Osteocyte (in vitro differentiated cells): Measurements from ENCODE around the gene PLXDC2. TPM values are rescaled to one million over a fixed set of nuclear protein-coding genes. Genes with fewer than 3 reads are reported as not detected.

Source experiments
- DNase-seq: peaks from one replicate; pipeline ENCODE4 v3.0.0; 2021; ENCODE audit warnings: mixed read lengths; ENCODE audit not compliant: unreplicated experiment; ENCODE audit errors: extremely low spot score
- H3K27ac Mint-ChIP-seq: one replicate; pipeline ENCODE4 v1.8.0; 2021; ENCODE audit warnings: mild to moderate bottlenecking, mixed read lengths; ENCODE audit not compliant: unreplicated experiment
- H3K27me3 Mint-ChIP-seq: one replicate; pipeline ENCODE4 v1.8.0; 2021; ENCODE audit warnings: mixed read lengths; ENCODE audit not compliant: unreplicated experiment
- H3K36me3 Mint-ChIP-seq: one replicate; pipeline ENCODE4 v1.8.0; 2021; ENCODE audit warnings: mixed read lengths; ENCODE audit not compliant: unreplicated experiment
- H3K4me1 Mint-ChIP-seq: one replicate; pipeline ENCODE4 v1.8.0; 2021; ENCODE audit warnings: mixed read lengths; ENCODE audit not compliant: unreplicated experiment
- H3K4me3 Mint-ChIP-seq: one replicate; pipeline ENCODE4 v1.8.0; 2021; ENCODE audit warnings: mild to moderate bottlenecking, moderate library complexity, mixed read lengths; ENCODE audit not compliant: unreplicated experiment
- H3K9me3 Mint-ChIP-seq: one replicate; pipeline ENCODE4 v1.8.0; 2021; ENCODE audit warnings: mixed read lengths; ENCODE audit not compliant: unreplicated experiment
- CTCF ChIP-seq: fragments of 200-600 bp; sonication (generic); IDR thresholded peaks from 2 replicates; pipeline ENCODE4 v1.5.0; 2021; ENCODE audit warnings: antibody characterized with exemption, mild to moderate bottlenecking, moderate library complexity
- total RNA-seq: library from RNA; stranded (reverse); gene quantifications from 2 replicates; pipeline ENCODE4 v1.2.1, GENCODE V29; 2021

Gene PLXDC2
- total RNA-seq, 1 donor from 2014 or later = 33.2 TPM

- H3K27me3 Mint-ChIP-seq = no peaks in the 10 kb centered on the region
- TF ChIP-seq CTCF = no peak
- no peaks in the 10 kb centered on the region for H3K4me1 Mint-ChIP-seq
- H3K27ac Mint-ChIP-seq = no peak overlapping the region
- H3K4me3 Mint-ChIP-seq = no peak overlapping the region
- DNase-seq = no peak
- peaks cover 3% of the 10 kb centered on the region for H3K9me3 Mint-ChIP-seq
- H3K36me3 Mint-ChIP-seq = no peaks in the 10 kb centered on the region
Observed at GRCh38 chr10:20105931-20106330, 289.7 kb downstream of the PLXDC2 start.

GRCh38 chr10:20108021-20108420 lies 291.8 kb downstream of the PLXDC2 start:
- Mint-ChIP-seq H3K27me3 (no peaks in the 10 kb centered on the region), H3K4me1 (no peaks in the 10 kb centered on the region), H3K36me3 (peaks cover 2% of the 10 kb centered on the region), H3K9me3 (peaks cover 3% of the 10 kb centered on the region), H3K4me3 (no peak overlapping the region), H3K27ac (no peak overlapping the region)
- no peak for DNase-seq
- no peak for TF ChIP-seq CTCF

- Mint-ChIP-seq H3K27me3 (no peaks in the 10 kb centered on the region), H3K9me3 (no peaks in the 10 kb centered on the region), H3K36me3 (peaks cover 2% of the 10 kb centered on the region), H3K27ac (no peak overlapping the region), H3K4me1 (no peaks in the 10 kb centered on the region), H3K4me3 (no peak overlapping the region)
- TF ChIP-seq CTCF = no peak
- no peak for DNase-seq
Observed at GRCh38 chr10:20109613-20110012, 293.4 kb downstream of the PLXDC2 start.

GRCh38 chr10:20110125-20111100 lies 294.2 kb downstream of the PLXDC2 start:
- H3K4me1 Mint-ChIP-seq = no peaks in the 10 kb centered on the region
- no peak for TF ChIP-seq CTCF
- H3K27ac Mint-ChIP-seq = no peak overlapping the region
- no peaks in the 10 kb centered on the region for H3K9me3 Mint-ChIP-seq
- no peak for DNase-seq
- H3K27me3 Mint-ChIP-seq = no peaks in the 10 kb centered on the region
- H3K4me3 Mint-ChIP-seq = no peak overlapping the region
- H3K36me3 Mint-ChIP-seq = peaks cover 2% of the 10 kb centered on the region

- Mint-ChIP-seq H3K27me3 (no peaks in the 10 kb centered on the region), H3K4me1 (no peaks in the 10 kb centered on the region), H3K9me3 (no peaks in the 10 kb centered on the region), H3K27ac (no peak overlapping the region), H3K36me3 (peaks cover 2% of the 10 kb centered on the region), H3K4me3 (no peak overlapping the region)
- TF ChIP-seq CTCF = no peak
- no peak for DNase-seq
Observed at GRCh38 chr10:20114179-20114578, 297.9 kb downstream of the PLXDC2 start.
